Activated naive CD4-positive, alpha-beta T cell treated with anti-CD3 and anti-CD28 coated beads, Interleukin-2, amount 50 U/mL, for 72 hours (primary cell): ENCODE results near the gene DHRS13. TPM values are rescaled to one million over a fixed set of nuclear protein-coding genes. Genes with fewer than 3 reads are reported as not detected.

ENCODE experiments used
- ATAC-seq, 2 donors: fragments of 150-1000 bp; cut with Tn5 transposase; 2 replicates each; pipeline ENCODE4 v1.10.0; 2021; ENCODE audit warnings: mild to moderate bottlenecking in 2 of 2, moderate library complexity in 2 of 2
- DNase-seq, 2 donors: peaks; one replicate each; pipeline ENCODE4 v3.0.0; 2021 to 2022; ENCODE audit warnings: low spot score in 2 of 2
- H3K27ac Mint-ChIP-seq, 2 donors: one replicate each; pipeline ENCODE4 v1.8.0; 2022; ENCODE audit warnings: mild to moderate bottlenecking in 2 of 2, mixed read lengths in 2 of 2
- H3K36me3 Mint-ChIP-seq, 2 donors: one replicate each; pipeline ENCODE4 v1.8.0; 2022; ENCODE audit warnings: mixed read lengths in 2 of 2
- H3K9me3 Mint-ChIP-seq, 2 donors: one replicate each; pipeline ENCODE4 v1.8.0; 2022; ENCODE audit warnings: mixed read lengths in 2 of 2
- total RNA-seq, 2 donors: library from RNA; stranded (reverse); gene quantifications; one replicate each; pipeline ENCODE4 v1.2.3, GENCODE V29; 2022

DHRS13 gene
- total RNA-seq: 10 to 100 TPM; 33.8 to 36.5 TPM

GRCh38 chr17:28902819-28903545, at the start of gene DHRS13:
TSS of gene DHRS13 (minus strand) at chr17:28903079. CDS start at chr17:28902944, 135 bp downstream.
- Mint-ChIP-seq H3K36me3 (peaks cover 16 to 26% of the 10 kb centered on the region in 2 donors), H3K27ac (peak within 1 kb of the TSS; percentile 82 to 98), H3K9me3 (peaks cover 0 to 5% of the 10 kb centered on the region in 2 donors)
- ATAC-seq: peak; percentile 90 to 94
- peak; percentile 92 to 99 for DNase-seq

- peak; percentile 82 for ATAC-seq
- DNase-seq: peak; percentile 88 to 93
- Mint-ChIP-seq H3K36me3 (peaks cover 24 to 25% of the 10 kb centered on the region in 2 donors), H3K27ac (no peak overlapping the region), H3K9me3 (no peaks in the 10 kb centered on the region)
These were observed 49.4 kb upstream of the DHRS13 start for GRCh38 chr17:28951991-28952975.

GRCh38 chr17:28951428-28951990, 48.6 kb upstream of the DHRS13 start, which contains the start of gene PHF12:
TSS of gene PHF12 (minus strand) at chr17:28951518. CDS start at chr17:28950960, 558 bp downstream.
- peak within 1 kb of the TSS; percentile 87 to 92 for H3K27ac Mint-ChIP-seq
- DNase-seq: peak; percentile 98 to 100
- peak; percentile 74 to 77 for ATAC-seq
- H3K36me3 Mint-ChIP-seq: peaks cover 24 to 25% of the 10 kb centered on the region in 2 donors
- H3K9me3 Mint-ChIP-seq: no peaks in the 10 kb centered on the region

- peak overlapping the region; percentile 87 to 92 for H3K27ac Mint-ChIP-seq
- no peaks in the 10 kb centered on the region for H3K9me3 Mint-ChIP-seq
- DNase-seq (no peak), ATAC-seq (no peak)
- peaks cover 24 to 30% of the 10 kb centered on the region in 2 donors for H3K36me3 Mint-ChIP-seq
These were observed 48.0 kb upstream of the DHRS13 start for GRCh38 chr17:28950752-28951427.

- DNase-seq (peak; percentile 56 to 68), ATAC-seq (no peak)
- H3K27ac Mint-ChIP-seq: peak overlapping the region; percentile 87 to 92
- H3K36me3 Mint-ChIP-seq: peaks cover 24 to 37% of the 10 kb centered on the region in 2 donors
- H3K9me3 Mint-ChIP-seq: no peaks in the 10 kb centered on the region
These were observed 47.3 kb upstream of the DHRS13 start for GRCh38 chr17:28950017-28950751.

- no peaks in the 10 kb centered on the region for H3K9me3 Mint-ChIP-seq
- H3K36me3 Mint-ChIP-seq: peaks cover 24 to 44% of the 10 kb centered on the region in 2 donors
- H3K27ac Mint-ChIP-seq: peak overlapping the region; percentile 83 to 87
- ATAC-seq: peak in 1 of 2 donors; percentile 6
- peak; percentile 62 to 76 for DNase-seq
These were observed 46.5 kb upstream of the DHRS13 start for GRCh38 chr17:28949185-28950016.

- no peaks in the 10 kb centered on the region for H3K9me3 Mint-ChIP-seq
- peak overlapping the region; percentile 83 to 87 for H3K27ac Mint-ChIP-seq
- no peak for DNase-seq
- ATAC-seq: no peak
- peaks cover 24 to 50% of the 10 kb centered on the region in 2 donors for H3K36me3 Mint-ChIP-seq
These were observed 46.0 kb upstream of the DHRS13 start for GRCh38 chr17:28948873-28949184.

- peaks cover 24 to 55% of the 10 kb centered on the region in 2 donors for H3K36me3 Mint-ChIP-seq
- peak overlapping the region; percentile 83 to 87 for H3K27ac Mint-ChIP-seq
- DNase-seq: no peak
- ATAC-seq: no peak
- no peaks in the 10 kb centered on the region for H3K9me3 Mint-ChIP-seq
These were observed 45.5 kb upstream of the DHRS13 start for GRCh38 chr17:28948342-28948741.

GRCh38 chr17:28947639-28948038, 44.8 kb upstream of the DHRS13 start:
- H3K36me3 Mint-ChIP-seq: peaks cover 24 to 58% of the 10 kb centered on the region in 2 donors

GRCh38 chr17:28946239-28946638, 43.4 kb upstream of the DHRS13 start:
- Mint-ChIP-seq H3K9me3 (no peaks in the 10 kb centered on the region), H3K27ac (peak overlapping the region in 1 of 2 donors; percentile 81), H3K36me3 (peaks cover 24 to 67% of the 10 kb centered on the region in 2 donors)
- DNase-seq: no peak
- peak; percentile 3 to 7 for ATAC-seq

More at GRCh38 chr17:28947639-28948038, 44.8 kb upstream of the DHRS13 start:
- Mint-ChIP-seq H3K9me3 (no peaks in the 10 kb centered on the region), H3K27ac (peak overlapping the region; percentile 50 to 87)
- ATAC-seq (no peak), DNase-seq (no peak)

- Mint-ChIP-seq H3K9me3 (no peaks in the 10 kb centered on the region), H3K27ac (peak overlapping the region in 1 of 2 donors; percentile 17), H3K36me3 (peaks cover 18 to 62% of the 10 kb centered on the region in 2 donors)
- peak in 1 of 2 donors; percentile 22 for ATAC-seq
- DNase-seq: no peak
These were observed 42.2 kb upstream of the DHRS13 start for GRCh38 chr17:28944862-28945741.

GRCh38 chr17:28944343-28944742, 41.5 kb upstream of the DHRS13 start:
- no peaks in the 10 kb centered on the region for H3K9me3 Mint-ChIP-seq
- ATAC-seq: no peak

GRCh38 chr17:28942925-28943324, 40.0 kb upstream of the DHRS13 start:
- Mint-ChIP-seq H3K9me3 (no peaks in the 10 kb centered on the region), H3K27ac (no peak overlapping the region), H3K36me3 (peaks cover 2 to 47% of the 10 kb centered on the region in 2 donors)
- no peak for ATAC-seq
- no peak for DNase-seq

More at GRCh38 chr17:28944343-28944742, 41.5 kb upstream of the DHRS13 start:
- H3K27ac Mint-ChIP-seq: no peak overlapping the region
- peaks cover 16 to 58% of the 10 kb centered on the region in 2 donors for H3K36me3 Mint-ChIP-seq
- no peak for DNase-seq

GRCh38 chr17:28941251-28941650, 38.4 kb upstream of the DHRS13 start:
- ATAC-seq (no peak), DNase-seq (no peak)
- peaks cover 0 to 42% of the 10 kb centered on the region in 2 donors for H3K36me3 Mint-ChIP-seq
- no peak overlapping the region for H3K27ac Mint-ChIP-seq
- H3K9me3 Mint-ChIP-seq: no peaks in the 10 kb centered on the region
